Thyroid gland (tissue), 4 donors: Measurements from ENCODE around the gene REEP1.

Experiments used
- POLR2A ChIP-seq, 2 donors: fragments of 450-650 bp; IDR thresholded peaks; one replicate each; pipeline ENCODE4 v1.6.1; 2017; ENCODE audit warnings: antibody characterized with exemption in 2 of 2, mild to moderate bottlenecking in 2 of 2, moderate library complexity in 1 of 2
- TF ChIP-seq, protein P1 (sequence below), 6 experiments: fragments of 200-600 bp in 3 of 6; fragments of 450-650 bp in 3 of 6; sonication (generic) in 3 of 6; IDR thresholded peaks; one replicate each; pipeline ENCODE4 v1.5.1; 2016 to 2019; ENCODE audit warnings: antibody characterized with exemption in 6 of 6, mild to moderate bottlenecking in 2 of 6, inconsistent platforms in 1 of 6, moderate library complexity in 1 of 6

GRCh38 chr2:86382698-86383097, 45.3 kb upstream of the REEP1 start:
- TF ChIP-seq, protein P1, sequence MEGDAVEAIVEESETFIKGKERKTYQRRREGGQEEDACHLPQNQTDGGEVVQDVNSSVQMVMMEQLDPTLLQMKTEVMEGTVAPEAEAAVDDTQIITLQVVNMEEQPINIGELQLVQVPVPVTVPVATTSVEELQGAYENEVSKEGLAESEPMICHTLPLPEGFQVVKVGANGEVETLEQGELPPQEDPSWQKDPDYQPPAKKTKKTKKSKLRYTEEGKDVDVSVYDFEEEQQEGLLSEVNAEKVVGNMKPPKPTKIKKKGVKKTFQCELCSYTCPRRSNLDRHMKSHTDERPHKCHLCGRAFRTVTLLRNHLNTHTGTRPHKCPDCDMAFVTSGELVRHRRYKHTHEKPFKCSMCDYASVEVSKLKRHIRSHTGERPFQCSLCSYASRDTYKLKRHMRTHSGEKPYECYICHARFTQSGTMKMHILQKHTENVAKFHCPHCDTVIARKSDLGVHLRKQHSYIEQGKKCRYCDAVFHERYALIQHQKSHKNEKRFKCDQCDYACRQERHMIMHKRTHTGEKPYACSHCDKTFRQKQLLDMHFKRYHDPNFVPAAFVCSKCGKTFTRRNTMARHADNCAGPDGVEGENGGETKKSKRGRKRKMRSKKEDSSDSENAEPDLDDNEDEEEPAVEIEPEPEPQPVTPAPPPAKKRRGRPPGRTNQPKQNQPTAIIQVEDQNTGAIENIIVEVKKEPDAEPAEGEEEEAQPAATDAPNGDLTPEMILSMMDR (IDR thresholded peaks at IDR 0.05), result no peak
- no peak for TF ChIP-seq POLR2A (IDR thresholded peaks at IDR 0.05)
